Hepatocyte (in vitro differentiated cells): ENCODE measurements around the gene EPC1.

Experiments used
- EZH2 ChIP-seq: fragments of 200-600 bp; sonication (generic); IDR thresholded peaks from 2 replicates; pipeline ENCODE4 v1.6.1; 2016; ENCODE audit warnings: antibody characterized with exemption, mild to moderate bottlenecking, borderline replicate concordance
- EZH2phosphoT487 ChIP-seq: fragments of 200-600 bp; sonication (generic); IDR thresholded peaks from one replicate; pipeline ENCODE4 v1.6.1; 2018; ENCODE audit warnings: antibody characterized with exemption, mild to moderate bottlenecking, low read depth, moderate library complexity; ENCODE audit not compliant: unreplicated experiment, severe bottlenecking
- TF ChIP-seq, protein P1 (sequence below): fragments of 200-600 bp; sonication (generic); IDR thresholded peaks from 2 replicates; pipeline ENCODE4 v1.5.1; 2016; ENCODE audit warnings: antibody characterized with exemption, mild to moderate bottlenecking; ENCODE audit not compliant: poor library complexity

DNA sequence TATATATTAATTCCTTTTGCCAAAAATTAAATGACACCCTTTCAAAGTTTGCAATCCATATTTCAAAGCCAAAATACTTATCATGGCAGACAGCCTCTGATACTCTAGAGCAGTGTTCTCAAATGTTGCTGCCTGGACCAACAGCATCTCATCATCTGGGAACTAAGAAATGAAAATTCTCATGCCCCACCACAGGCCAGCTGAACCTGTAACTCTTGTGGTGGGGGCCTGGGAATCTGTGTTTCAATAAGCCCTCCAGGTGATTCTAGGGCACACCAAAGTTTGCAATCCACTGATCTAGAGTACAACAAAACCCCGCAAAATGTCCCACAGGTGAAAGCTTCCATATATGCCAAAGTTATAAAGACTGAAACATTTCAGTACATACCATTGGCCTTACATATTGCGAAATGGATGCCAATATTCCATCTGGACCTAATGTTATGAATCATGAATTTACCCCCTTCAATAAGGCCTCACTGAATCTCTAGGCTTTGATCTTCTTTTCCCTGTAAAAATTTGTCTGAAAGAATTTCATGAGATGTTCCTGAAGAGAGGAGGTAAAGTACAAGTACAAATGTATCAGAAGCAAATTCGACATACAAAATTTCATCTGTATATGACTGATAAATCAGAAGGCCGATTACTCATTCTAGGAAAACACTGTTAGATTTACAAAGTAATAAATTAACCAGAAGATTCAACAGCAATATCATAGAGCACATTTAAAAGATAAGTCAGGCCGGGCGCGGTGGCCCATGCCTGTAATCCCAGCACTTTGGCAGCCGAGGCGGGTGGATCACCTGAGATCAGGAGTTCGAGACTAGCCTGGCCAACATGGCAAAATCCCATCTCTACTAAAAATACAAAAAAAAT, 25.3 kb upstream of the EPC1 start:
- TF ChIP-seq, protein P1, sequence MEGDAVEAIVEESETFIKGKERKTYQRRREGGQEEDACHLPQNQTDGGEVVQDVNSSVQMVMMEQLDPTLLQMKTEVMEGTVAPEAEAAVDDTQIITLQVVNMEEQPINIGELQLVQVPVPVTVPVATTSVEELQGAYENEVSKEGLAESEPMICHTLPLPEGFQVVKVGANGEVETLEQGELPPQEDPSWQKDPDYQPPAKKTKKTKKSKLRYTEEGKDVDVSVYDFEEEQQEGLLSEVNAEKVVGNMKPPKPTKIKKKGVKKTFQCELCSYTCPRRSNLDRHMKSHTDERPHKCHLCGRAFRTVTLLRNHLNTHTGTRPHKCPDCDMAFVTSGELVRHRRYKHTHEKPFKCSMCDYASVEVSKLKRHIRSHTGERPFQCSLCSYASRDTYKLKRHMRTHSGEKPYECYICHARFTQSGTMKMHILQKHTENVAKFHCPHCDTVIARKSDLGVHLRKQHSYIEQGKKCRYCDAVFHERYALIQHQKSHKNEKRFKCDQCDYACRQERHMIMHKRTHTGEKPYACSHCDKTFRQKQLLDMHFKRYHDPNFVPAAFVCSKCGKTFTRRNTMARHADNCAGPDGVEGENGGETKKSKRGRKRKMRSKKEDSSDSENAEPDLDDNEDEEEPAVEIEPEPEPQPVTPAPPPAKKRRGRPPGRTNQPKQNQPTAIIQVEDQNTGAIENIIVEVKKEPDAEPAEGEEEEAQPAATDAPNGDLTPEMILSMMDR, result no peak
- no peak for TF ChIP-seq EZH2
- no peak for TF ChIP-seq EZH2phosphoT487
